Stimulated activated CD8-positive, alpha-beta memory T cell treated with anti-CD3 and anti-CD28 coated beads, Interleukin-15, amount 100 ng/mL, for 1 hour (primary cell): ENCODE data around the gene SUGCT.
"Not testable (repeated sequence)": the region's sequence is repeated elsewhere in the genome, so short reads cannot be mapped to it uniquely, and the experiment has no call there.

Source experiments
- DNase-seq: peaks from one replicate; pipeline ENCODE4 v3.0.0-alpha.2; 2020; ENCODE audit warnings: low read depth

Gene SUGCT

DNA sequence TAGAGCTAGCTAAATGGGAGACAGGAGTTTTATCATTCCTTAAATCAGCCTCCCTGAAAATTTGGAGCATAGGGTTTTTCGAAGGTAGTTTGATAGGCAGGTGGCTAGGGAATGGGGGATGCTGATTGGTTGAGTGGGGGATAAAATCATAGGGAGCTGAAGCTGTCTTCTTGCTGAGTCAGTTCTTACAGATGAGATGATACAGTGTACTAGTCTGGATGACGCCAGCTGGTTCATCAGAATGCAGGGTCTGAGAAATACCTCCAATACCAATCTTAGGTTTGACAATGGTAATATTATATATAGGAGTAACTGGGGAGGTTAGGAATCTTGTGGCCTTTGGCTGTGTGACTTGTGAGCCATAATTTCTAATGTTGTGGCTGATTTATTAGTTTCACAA is 271.2 kb downstream of the SUGCT start:
- DNase-seq: no peak

- no peak for DNase-seq
Observed at GRCh38 chr7:40412323-40412722, 277.5 kb downstream of the SUGCT start.

GRCh38 chr7:40414704-40415103 is 279.9 kb downstream of the SUGCT start:
- DNase-seq: not testable (repeated sequence)

- no peak for DNase-seq
Observed at GRCh38 chr7:40418448-40418847, 283.6 kb downstream of the SUGCT start.

- no peak for DNase-seq
Observed at GRCh38 chr7:40418983-40419382, 284.2 kb downstream of the SUGCT start.

DNA sequence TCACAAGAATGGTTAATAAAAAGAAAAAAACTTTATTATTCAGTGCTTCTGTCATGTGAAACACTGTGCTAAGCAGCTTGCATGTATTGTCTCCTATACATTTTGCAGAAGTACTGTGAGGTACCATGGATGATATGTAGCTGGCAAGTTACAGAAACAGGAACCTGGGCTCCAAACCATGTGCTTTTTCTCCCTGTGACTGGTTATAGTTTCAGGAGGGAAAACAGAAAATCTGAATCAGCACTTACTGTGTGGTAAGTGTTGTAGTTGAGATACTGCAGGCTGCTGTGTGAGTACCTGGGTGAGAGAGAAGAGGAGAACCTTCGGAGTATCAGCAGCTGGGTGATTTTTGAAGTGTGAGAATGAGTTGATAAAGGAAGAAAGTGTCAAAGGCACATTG is 285.0 kb downstream of the SUGCT start:
- no peak for DNase-seq

DNA sequence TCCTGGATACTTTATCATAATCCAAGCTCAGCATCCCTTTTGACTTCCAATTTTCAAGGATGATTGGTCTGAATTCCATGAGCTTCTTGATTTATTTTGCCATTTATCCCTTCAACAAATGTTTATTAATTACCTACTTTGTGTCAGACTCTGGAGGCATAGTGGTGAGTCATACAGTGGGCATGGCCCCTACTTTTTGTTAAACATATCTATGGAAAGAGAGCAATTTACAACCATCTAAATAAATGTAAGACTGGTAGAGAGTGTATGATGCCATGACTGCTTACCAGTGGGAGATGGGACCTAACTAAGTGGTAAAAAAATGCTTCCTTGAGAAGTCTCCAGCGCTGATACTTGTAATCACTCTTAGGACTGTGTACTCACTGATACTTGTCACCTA is 286.6 kb downstream of the SUGCT start:
- no peak for DNase-seq

DNA sequence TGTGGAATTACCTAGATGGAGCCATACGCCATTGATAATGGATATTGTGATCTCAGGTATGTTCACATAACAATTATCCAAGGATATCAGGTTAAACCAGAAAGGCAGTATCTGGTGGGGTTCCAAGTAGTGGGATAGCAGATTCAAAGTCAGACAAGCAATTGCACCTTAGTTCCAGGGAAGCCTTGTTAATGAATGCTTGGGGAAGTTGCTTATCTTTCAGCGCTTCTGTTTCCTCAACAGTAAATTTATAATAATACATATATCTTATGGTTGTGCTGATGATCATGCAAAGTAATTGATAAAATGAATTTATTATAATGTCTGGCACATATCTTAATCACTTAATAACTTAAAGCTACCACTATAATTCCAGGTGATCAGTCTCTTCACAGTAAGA is 290.9 kb downstream of the SUGCT start:
- no peak for DNase-seq

GRCh38 chr7:40428421-40428820 is 293.6 kb downstream of the SUGCT start:
- no peak for DNase-seq

DNA sequence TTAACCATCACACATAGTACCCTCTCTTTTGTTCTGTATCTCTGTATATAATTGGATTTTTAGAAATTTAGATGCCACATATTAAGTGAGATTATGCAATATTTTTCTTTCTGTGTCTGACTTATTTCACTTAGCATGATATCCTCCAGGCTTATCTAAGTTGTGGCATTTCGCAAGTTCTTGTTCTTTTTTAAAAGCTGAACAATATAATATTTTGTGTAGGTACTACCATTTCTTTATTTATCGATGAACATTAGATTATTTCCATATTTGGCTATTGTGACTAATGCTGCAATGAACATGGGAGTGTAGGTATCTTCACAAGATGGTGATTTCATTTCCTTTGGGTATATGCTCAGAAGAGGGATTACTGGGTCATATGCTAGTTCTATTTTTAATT is 295.0 kb downstream of the SUGCT start:
- no peak for DNase-seq

- DNase-seq: no peak
Observed at GRCh38 chr7:40432046-40432445, 297.2 kb downstream of the SUGCT start.

DNA sequence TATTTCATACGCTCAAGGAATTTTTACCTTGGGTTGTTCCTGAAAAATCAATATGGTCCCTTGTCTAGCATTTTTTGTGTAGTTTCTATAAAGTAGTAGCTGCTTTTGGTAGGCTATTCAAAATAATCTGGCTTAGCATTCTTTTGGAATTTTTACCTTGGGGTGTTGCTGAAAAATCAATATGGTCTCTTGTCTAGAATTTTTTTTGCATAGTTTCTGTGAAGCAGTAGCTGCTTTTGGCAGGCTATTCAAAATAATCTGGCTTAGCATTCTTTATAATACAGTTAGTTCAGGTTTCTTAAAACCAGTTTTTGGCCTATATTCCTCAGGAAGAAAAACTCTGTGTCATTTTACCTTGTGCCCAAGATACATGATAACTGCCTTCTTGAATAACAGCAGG is 301.9 kb downstream of the SUGCT start:
- no peak for DNase-seq

GRCh38 chr7:40437498-40437897 is 302.7 kb downstream of the SUGCT start:
- DNase-seq: no peak

GRCh38 chr7:40437936-40438634 is 303.3 kb downstream of the SUGCT start:
- DNase-seq: no peak

- no peak for DNase-seq
Observed at GRCh38 chr7:40439686-40440085, 304.9 kb downstream of the SUGCT start.

GRCh38 chr7:40447345-40447744 is 312.5 kb downstream of the SUGCT start:
- DNase-seq: no peak

GRCh38 chr7:40455485-40455884 is 320.7 kb downstream of the SUGCT start:
- DNase-seq: no peak

GRCh38 chr7:40457776-40458480 is 323.1 kb downstream of the SUGCT start:
- DNase-seq: no peak

GRCh38 chr7:40463446-40463845 is 328.6 kb downstream of the SUGCT start:
- DNase-seq: no peak

DNA sequence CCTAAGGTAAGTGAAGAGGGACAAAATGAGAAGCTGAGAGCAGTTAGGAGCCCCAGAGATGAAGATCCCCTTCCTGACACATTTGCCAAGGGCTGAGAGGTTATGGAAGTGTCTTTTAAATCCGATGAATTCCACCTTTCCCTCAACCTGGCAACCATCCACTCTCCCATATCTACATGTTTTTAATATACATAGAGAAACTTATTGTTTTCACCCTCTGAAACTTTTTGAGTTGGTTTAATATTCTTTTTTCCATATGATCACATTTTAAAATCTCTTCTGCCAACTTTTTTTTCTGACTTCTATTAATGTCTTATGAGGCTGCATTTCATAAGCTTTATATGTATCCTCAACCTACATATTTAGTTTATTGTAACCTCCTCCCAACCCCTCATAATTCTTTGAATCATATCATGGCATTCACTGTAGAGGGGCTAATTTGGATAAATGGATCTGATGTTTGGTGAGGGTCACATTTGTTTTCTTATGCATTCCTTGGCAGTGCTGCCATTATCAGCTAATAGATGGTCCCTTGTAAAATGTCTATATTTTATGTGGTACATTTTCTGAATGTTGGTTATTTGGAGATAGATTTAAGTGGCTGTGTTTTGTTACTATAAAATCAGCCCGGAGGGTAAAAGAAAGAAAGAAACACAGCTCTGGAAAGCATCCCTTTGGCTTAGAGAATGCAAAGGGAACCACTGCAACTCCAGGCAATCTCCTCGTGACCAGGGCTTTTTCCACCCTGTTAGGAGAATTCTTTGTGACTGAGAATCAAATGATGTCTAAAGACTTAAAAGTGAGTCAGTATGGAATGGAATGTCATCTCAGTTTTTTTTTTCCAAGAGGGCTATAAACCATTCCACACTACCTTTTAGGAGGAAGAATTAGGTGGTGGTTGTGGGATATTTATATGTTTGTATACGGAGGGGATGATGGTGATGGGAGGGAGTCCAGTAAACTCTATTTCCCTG is 334.4 kb downstream of the SUGCT start:
- no peak for DNase-seq

DNA sequence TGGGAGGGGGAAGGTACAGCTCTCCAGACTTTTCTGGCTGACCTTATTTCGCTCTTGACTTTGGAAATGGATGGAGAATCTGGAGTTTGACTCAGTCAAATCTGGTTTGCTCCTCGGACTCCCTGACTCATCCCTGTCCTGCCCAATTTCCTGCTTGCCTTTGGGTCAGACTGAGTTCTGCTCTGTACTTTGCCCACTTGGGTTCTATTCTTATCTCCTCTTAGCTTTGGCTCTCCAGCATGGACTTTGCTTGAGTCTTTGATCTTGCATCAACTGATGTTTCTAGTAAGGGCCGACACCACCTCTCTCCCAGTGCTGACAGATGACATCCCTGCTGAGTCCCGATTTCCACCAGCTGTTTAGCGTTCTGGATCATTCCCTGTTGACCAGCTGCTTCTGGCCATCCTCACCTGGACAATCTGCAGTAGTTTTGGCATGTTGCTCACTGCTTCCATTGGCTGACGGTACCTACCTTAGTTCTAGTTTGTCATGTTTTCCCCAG is 335.3 kb downstream of the SUGCT start:
- no peak for DNase-seq

DNA sequence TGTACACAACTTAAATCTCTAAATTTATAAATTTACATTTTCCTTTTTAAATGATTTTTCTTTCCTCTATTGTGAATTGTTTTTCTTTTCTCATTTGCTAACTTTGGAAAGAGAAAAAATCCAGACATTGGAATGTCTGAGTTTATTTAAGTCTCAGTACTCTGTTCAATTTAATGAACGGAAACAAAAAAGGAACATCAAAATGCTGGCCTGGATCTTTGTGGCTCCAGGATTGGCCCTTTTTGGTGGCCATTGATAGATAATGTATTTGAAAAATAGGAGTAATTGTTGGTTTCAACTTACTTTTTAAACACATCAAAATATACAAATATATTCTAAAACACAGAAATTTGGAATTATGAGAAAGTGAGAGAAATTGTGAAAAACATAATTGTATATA is 336.0 kb downstream of the SUGCT start:
- DNase-seq: no peak

DNA sequence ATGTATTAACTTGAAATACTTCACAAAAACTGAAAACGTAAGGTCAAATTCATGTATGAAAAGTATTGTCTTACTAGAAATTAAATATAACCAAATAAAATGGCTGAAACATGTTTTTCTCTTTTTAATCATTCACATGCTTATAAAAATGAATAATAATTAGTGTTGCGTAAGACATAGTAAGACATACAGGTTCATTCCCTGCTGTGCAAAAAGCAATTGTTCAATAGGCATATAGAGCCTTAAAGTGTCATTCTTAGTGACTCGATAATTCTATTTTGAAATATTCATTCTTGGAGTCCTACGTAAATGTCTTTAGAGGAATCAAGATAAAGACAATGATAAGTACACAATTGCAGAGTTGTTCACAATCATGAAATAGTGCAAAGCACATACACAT is 337.1 kb downstream of the SUGCT start:
- DNase-seq: no peak
